ENCODE data around the gene MAGEF1.

MAGEF1 gene

GRCh38 chr3:184725176-184725719 is 13.4 kb upstream of the MAGEF1 start:
- DNase-seq = no peak

GRCh38 chr3:184724699-184725098 is 12.8 kb upstream of the MAGEF1 start:
- DNase-seq = no peak

GRCh38 chr3:184719709-184720108 is 7.8 kb upstream of the MAGEF1 start:
- no peak for DNase-seq

GRCh38 chr3:184718431-184718830 is 6.6 kb upstream of the MAGEF1 start:
- DNase-seq = no peak

- no peak for DNase-seq
Observed at GRCh38 chr3:184717399-184717983, 5.6 kb upstream of the MAGEF1 start.

- peak; percentile 59 for DNase-seq
Observed at GRCh38 chr3:184716622-184717398, 4.9 kb upstream of the MAGEF1 start.

- peak; percentile 58 for DNase-seq
Observed at GRCh38 chr3:184715943-184716621, 4.2 kb upstream of the MAGEF1 start.

- no peak for DNase-seq
Observed at GRCh38 chr3:184713521-184713920, 1.7 kb upstream of the MAGEF1 start.

GRCh38 chr3:184713040-184713355 is 1.1 kb upstream of the MAGEF1 start:
- no peak for DNase-seq

GRCh38 chr3:184712248-184713039 is 580 bp upstream of the MAGEF1 start:
- no peak for DNase-seq

- DNase-seq = no peak
Observed at GRCh38 chr3:184710870-184711492, 883 bp downstream of the MAGEF1 start.

GRCh38 chr3:184703657-184704056 is 8.2 kb downstream of the MAGEF1 start:
- DNase-seq = no peak

- DNase-seq = no peak
Observed at GRCh38 chr3:184700759-184701158, 11.1 kb downstream of the MAGEF1 start.

- DNase-seq = no peak
Observed at GRCh38 chr3:184697845-184698244, 14.0 kb downstream of the MAGEF1 start.

GRCh38 chr3:184696697-184697096 is 15.2 kb downstream of the MAGEF1 start:
- DNase-seq = peak; percentile 17

- no peak for DNase-seq
Observed at GRCh38 chr3:184694716-184695115, 17.1 kb downstream of the MAGEF1 start.

- no peak for DNase-seq
Observed at GRCh38 chr3:184694133-184694665, 17.7 kb downstream of the MAGEF1 start.

- no peak for DNase-seq
Observed at GRCh38 chr3:184693011-184693975, 18.6 kb downstream of the MAGEF1 start.

GRCh38 chr3:184691397-184692231 is 20.2 kb downstream of the MAGEF1 start:
- DNase-seq = peak; percentile 79

All from fibroblast of skin of scalp (primary cell).